GM12801 (cell line): ENCODE data around the gene LHPP.

Source experiments
- TF ChIP-seq, protein P1 (sequence below): IDR thresholded peaks from one replicate; pipeline ENCODE4 v1.5.1; 2011; ENCODE audit warnings: control low read depth; ENCODE audit not compliant: insufficient read length; ENCODE audit errors: extremely low read depth

LHPP gene

DNA sequence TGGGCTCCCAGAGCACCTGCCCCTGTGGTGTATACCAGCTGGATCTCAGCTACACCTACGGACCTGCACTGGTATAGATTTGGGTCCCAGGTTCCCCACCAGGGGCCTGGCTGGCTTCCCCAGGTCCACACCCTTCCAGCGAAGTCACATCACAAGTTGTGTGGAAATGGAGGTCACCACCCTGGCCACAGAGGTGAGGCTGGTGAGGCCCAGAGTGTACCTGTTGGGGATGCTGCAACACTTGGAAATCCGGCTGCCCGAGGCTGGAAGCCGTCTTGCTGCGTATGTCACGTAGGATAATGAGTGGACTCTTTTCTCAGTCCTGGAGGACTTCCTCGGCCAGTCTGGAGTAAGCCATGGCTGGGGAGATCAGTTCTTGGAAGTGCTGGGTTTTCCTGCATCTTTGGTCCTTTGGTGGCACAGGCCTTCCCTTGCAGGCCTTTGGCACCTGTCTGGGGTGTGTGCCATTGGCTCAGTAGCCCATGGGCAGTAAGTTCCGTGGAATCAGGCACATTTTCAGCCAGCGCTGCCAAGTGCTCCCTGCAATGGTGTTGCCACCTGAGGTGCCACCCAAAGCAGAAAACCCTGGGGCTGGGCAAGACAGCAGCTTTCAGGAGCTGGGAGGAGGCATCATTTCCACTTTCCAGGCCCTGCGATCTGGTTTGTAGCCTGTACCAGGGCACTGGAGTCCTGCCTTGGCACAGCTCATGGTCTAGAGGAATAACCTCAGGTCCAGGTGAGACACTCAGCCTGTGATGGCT lies 97.9 kb downstream of the LHPP start:
- TF ChIP-seq, protein P1, sequence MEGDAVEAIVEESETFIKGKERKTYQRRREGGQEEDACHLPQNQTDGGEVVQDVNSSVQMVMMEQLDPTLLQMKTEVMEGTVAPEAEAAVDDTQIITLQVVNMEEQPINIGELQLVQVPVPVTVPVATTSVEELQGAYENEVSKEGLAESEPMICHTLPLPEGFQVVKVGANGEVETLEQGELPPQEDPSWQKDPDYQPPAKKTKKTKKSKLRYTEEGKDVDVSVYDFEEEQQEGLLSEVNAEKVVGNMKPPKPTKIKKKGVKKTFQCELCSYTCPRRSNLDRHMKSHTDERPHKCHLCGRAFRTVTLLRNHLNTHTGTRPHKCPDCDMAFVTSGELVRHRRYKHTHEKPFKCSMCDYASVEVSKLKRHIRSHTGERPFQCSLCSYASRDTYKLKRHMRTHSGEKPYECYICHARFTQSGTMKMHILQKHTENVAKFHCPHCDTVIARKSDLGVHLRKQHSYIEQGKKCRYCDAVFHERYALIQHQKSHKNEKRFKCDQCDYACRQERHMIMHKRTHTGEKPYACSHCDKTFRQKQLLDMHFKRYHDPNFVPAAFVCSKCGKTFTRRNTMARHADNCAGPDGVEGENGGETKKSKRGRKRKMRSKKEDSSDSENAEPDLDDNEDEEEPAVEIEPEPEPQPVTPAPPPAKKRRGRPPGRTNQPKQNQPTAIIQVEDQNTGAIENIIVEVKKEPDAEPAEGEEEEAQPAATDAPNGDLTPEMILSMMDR, result no peak

DNA sequence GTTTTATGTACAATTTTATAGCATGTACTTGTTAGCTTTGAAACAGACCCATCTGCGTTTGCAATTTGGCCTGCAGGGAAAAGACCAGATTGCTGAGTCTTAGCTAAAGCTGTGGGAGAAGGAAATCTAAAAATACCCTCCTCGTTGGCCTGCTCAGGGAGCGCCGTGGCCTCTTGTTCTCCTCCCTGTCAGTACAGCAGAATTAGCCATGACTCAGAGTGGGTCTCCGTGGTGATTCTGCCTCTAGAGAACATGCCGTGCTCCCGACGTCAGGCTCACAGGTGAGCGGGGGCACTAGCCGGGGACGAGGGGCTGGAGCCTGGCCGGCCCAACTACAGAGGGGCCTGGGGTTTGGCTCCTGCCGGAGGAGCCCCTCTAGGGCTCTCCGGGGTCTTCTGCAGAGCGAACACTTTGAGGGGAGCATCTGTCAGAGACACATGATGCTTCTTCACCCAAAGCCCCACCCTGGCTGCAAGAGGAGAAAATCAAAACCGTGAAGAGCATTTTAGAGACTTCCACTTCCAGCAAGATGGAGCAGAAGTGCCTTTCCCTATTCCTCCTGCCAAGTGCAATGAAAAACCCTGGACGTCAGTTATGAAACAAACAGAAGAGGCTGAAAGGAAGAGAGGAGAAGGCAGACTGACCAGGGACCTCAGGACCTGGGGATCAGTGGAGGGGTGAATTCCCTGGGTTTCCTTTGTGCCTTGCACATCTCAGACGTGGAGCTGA lies 98.9 kb downstream of the LHPP start:
- TF ChIP-seq, protein P1, result no peak

DNA sequence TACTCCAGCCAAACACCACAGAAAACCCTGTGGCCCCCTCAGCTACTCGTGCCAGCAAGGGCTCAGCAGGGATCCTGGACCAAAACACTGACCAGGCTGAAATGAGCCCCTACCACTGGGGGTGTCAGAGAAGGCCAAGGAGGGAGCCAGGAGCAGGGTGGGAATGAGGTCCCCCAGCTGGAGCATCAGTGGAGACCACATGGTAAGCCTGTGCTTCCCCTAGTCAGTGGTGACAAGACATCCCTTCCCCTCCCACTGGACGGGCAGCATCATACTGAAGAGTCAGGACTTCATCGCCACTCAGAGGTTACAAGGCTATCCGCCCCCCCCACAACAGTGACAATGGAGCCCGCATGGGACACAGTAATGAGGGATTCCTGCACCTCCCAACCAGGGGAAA lies 99.6 kb downstream of the LHPP start:
- TF ChIP-seq, protein P1, result no peak

DNA sequence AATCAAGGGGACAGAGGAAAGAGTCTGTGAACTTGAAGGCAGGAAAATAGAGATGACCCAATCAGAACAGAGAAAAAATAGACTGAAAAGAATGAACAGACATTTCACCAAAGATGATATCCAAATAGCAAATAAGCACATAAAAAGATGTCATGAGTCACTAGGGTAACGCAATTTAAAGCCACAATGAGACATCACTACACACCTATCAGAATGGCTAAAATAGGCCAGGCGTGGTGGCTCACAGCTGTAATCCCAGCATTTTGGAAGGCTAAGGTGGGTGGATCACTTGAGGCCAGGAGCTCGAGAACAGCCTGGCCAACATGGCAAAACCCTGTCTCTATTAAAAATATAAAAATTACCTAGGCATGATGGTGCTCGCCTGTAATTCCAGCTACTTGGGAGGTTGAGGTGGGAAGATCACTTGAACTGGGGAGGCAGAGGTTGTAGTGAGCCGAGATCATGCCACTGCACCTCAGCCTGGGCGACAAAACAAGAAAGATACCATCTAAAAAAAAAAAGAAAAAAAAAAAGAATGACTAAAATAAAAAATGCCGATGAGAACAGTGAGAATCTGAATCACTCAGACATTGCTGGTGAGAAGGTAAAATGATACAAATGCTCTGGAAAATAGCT lies 100.9 kb downstream of the LHPP start:
- TF ChIP-seq, protein P1, result no peak

DNA sequence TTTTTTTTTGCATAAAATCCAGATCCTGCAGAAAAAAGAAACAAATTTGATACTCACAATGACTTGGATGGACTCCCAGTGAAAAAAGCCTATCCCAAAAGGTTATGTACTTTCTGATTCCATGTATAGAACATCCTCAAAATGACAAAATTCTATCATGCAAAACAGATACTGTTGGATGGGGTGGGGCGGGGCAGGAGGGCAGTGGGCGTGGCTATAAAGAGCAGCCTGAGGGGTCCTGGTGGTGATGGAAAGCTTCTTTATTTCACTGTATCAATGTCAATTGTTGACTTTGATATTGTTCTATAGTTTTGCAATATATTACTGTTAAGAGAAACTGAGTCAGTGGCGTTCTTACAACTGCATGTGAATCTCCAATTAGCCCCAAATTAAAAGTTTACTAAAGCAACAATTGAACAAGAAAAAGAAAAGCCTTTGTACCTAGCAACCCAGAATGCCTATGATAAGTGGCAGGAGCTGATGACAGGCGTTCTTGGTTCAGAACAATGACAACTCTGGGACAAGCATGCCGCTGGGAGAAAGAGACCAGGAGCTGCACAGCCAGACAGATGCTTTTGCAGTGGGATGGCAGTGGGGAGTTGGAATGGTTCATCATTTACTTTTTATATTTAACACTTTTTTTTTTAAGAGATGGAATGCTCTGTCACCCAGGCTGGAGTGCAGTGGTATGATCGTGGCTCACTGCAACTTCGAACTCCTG lies 101.9 kb downstream of the LHPP start:
- TF ChIP-seq, protein P1, result no peak

DNA sequence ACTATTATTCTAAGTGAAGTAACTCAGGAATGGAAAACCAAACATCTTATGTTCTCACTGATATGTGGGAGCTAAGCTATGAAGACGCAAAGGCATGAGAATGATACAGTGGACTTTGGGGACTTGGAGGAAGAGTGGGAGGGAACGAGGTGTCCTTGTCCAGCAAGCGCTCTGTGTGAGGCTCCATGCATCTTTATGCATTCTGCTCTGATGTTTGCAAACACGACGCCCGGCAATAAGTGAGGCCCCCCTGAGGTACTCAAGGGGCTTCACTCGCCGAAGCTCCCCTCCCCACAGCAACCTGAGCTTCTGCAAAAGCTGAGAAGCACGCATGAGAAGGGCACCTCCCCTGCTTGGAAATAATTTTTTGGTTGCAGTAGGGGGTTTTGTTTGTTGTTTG lies 103.3 kb downstream of the LHPP start:
- TF ChIP-seq, protein P1, result no peak
